A673 (cell line): ENCODE data around the gene MPHOSPH9.
"Not testable (repeated sequence)": the region's sequence is repeated elsewhere in the genome, so short reads cannot be mapped to it uniquely, and the experiment has no call there.

Experiments used
- EZH2 ChIP-seq: fragments of 200-600 bp; sonication (generic); IDR thresholded peaks from 2 replicates; pipeline ENCODE4 v1.6.1; 2017; ENCODE audit warnings: borderline replicate concordance, low read depth, mild to moderate bottlenecking, mixed read lengths, antibody characterized with exemption, low read length; ENCODE audit not compliant: poor library complexity, severe bottlenecking
- TF ChIP-seq, protein P1 (sequence below): fragments of 300-800, 200-600 bp; sonication (generic); conservative IDR thresholded peaks from 2 replicates; pipeline ENCODE4 v1.5.1; 2017; ENCODE audit warnings: low read depth, mild to moderate bottlenecking, antibody characterized with exemption, low read length, moderate library complexity, mixed read lengths

DNA sequence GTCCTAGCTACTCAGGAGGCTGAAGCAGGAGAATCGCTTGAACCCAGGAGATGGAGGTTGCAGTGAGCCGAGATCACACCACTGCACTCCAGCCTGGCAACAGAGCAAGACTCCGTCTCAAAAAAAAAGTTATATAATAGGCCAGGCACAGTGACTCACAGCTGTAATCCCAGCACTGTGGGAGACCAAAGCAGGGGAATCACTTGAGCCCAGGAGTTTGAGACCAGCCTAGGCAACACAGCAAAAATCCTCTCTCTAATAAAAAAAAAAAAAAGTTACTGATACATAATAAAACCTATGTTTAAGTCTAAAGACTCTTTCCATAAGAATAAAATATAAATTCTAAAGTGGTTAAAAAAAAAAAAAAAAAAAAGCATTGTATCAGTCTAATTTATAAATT, 26.1 kb downstream of the MPHOSPH9 start:
- TF ChIP-seq, protein P1, sequence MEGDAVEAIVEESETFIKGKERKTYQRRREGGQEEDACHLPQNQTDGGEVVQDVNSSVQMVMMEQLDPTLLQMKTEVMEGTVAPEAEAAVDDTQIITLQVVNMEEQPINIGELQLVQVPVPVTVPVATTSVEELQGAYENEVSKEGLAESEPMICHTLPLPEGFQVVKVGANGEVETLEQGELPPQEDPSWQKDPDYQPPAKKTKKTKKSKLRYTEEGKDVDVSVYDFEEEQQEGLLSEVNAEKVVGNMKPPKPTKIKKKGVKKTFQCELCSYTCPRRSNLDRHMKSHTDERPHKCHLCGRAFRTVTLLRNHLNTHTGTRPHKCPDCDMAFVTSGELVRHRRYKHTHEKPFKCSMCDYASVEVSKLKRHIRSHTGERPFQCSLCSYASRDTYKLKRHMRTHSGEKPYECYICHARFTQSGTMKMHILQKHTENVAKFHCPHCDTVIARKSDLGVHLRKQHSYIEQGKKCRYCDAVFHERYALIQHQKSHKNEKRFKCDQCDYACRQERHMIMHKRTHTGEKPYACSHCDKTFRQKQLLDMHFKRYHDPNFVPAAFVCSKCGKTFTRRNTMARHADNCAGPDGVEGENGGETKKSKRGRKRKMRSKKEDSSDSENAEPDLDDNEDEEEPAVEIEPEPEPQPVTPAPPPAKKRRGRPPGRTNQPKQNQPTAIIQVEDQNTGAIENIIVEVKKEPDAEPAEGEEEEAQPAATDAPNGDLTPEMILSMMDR, result not testable (repeated sequence)
- TF ChIP-seq EZH2, result not testable (repeated sequence)
